IPS-11a (cell line): ENCODE measurements around the gene MEGF6.

Source experiments
- H3K4me3 ChIP-seq: one replicate; pipeline ENCODE4 v1.5.1; 2013; ENCODE audit warnings: low read depth, low read length, control low read depth

MEGF6 gene

GRCh38 chr1:3510136-3510955, 101.0 kb downstream of the MEGF6 start:
- H3K4me3 ChIP-seq, result no peak overlapping the region

GRCh38 chr1:3509721-3510120, 101.6 kb downstream of the MEGF6 start:
- H3K4me3 ChIP-seq, result no peak overlapping the region

- no peak overlapping the region for H3K4me3 ChIP-seq
Measured at GRCh38 chr1:3508757-3509415, 102.4 kb downstream of the MEGF6 start.

- no peak overlapping the region for H3K4me3 ChIP-seq
Measured at GRCh38 chr1:3507636-3508275, 103.6 kb downstream of the MEGF6 start.

- no peak overlapping the region for H3K4me3 ChIP-seq
Measured at GRCh38 chr1:3506943-3507342, 104.4 kb downstream of the MEGF6 start.

GRCh38 chr1:3506041-3506440, 105.3 kb downstream of the MEGF6 start:
- no peak overlapping the region for H3K4me3 ChIP-seq

GRCh38 chr1:3505161-3505560, 106.1 kb downstream of the MEGF6 start:
- no peak overlapping the region for H3K4me3 ChIP-seq

GRCh38 chr1:3504822-3505153, 106.5 kb downstream of the MEGF6 start:
- H3K4me3 ChIP-seq, result no peak overlapping the region

GRCh38 chr1:3504151-3504821, 107.0 kb downstream of the MEGF6 start:
- H3K4me3 ChIP-seq, result no peak overlapping the region

- H3K4me3 ChIP-seq, result no peak overlapping the region
Measured at GRCh38 chr1:3503525-3503886, 107.8 kb downstream of the MEGF6 start.

GRCh38 chr1:3502641-3503524, 108.4 kb downstream of the MEGF6 start:
- H3K4me3 ChIP-seq, result no peak overlapping the region

- H3K4me3 ChIP-seq, result no peak overlapping the region
Measured at GRCh38 chr1:3501856-3502640, 109.3 kb downstream of the MEGF6 start.

GRCh38 chr1:3501437-3501836, 109.9 kb downstream of the MEGF6 start:
- H3K4me3 ChIP-seq, result no peak overlapping the region

- no peak overlapping the region for H3K4me3 ChIP-seq
Measured at GRCh38 chr1:3500265-3500835, 111.0 kb downstream of the MEGF6 start.

GRCh38 chr1:3499611-3500010, 111.7 kb downstream of the MEGF6 start:
- H3K4me3 ChIP-seq, result no peak overlapping the region

- no peak overlapping the region for H3K4me3 ChIP-seq
Measured at GRCh38 chr1:3498986-3499385, 112.3 kb downstream of the MEGF6 start.

GRCh38 chr1:3498246-3498930, 112.9 kb downstream of the MEGF6 start:
- no peak overlapping the region for H3K4me3 ChIP-seq

GRCh38 chr1:3497521-3497920, 113.8 kb downstream of the MEGF6 start:
- H3K4me3 ChIP-seq, result no peak overlapping the region

GRCh38 chr1:3496916-3497315, 114.4 kb downstream of the MEGF6 start:
- no peak overlapping the region for H3K4me3 ChIP-seq
